Measurements from ENCODE around the gene MBP. TPM values are rescaled to one million over a fixed set of nuclear protein-coding genes. Genes with fewer than 3 reads are reported as not detected.

Gene MBP
- total and polyA plus RNA-seq, 10 of the 15 experiments (the other 5 are each of a cell fraction or from before 2014, with no cell fraction given), result 12.2 to 67.8 (median 42.1) TPM

- Histone ChIP-seq H2AFZ (ENCODE audit: control insufficient read depth, low read depth, low read length) (no peak overlapping the region), H3K4me2 (ENCODE audit: control insufficient read depth, insufficient read depth) (no peak overlapping the region), H4K20me1 (ENCODE audit: control insufficient read depth, insufficient read depth) (no peaks in the 10 kb centered on the region), H3K27ac (ENCODE audit: control insufficient read depth, insufficient read depth) (no peak overlapping the region), H3K79me2 (ENCODE audit: control insufficient read depth, insufficient read depth, low read length) (peaks cover 3% of the 10 kb centered on the region), H3K9me3 (replicated peaks; ENCODE audit: control insufficient read depth, insufficient read depth, low read length) (peaks cover 4% of the 10 kb centered on the region), H3K27me3 (replicated peaks in 1 of 2; ENCODE audit: control insufficient read depth in 2 of 2, insufficient read depth in 2 of 2, low read length in 1 of 2) (no peaks in the 10 kb centered on the region), H3K36me3 (ENCODE audit: control insufficient read depth in 2 of 2, insufficient read depth in 2 of 2, low read length in 1 of 2) (peaks cover 2 to 7% of the 10 kb centered on the region in 2 experiments; a peak in 3 of 4 replicates), H3K9ac (ENCODE audit: control insufficient read depth, insufficient read depth, low read length) (no peak overlapping the region), H3K4me1 (ENCODE audit: control insufficient read depth, insufficient read depth, low read length) (no peaks in the 10 kb centered on the region), H3K4me3 (no peak overlapping the region)
- FAIRE-seq (no peak), ATAC-seq (no peak), DNase-seq (ENCODE audit: low read depth, low spot score) (no peak)
- 100% methylated on average over 3 of the region's 3 CpGs for WGBS (ENCODE audit: insufficient coverage, insufficient replicate concordance, low lambda C conversion rate, missing lambda C conversion rate)
- intact Hi-C loops (cut with micrococcal nuclease; ENCODE audit: unreplicated experiment), result no loop called here
- ChIA-PET SMC1A (ENCODE audit: uncharacterized antibody, unreplicated experiment) (no interaction called here), RAD21 (ENCODE audit: unreplicated experiment) (no interaction called here), POLR2A (no interaction called here), CTCF (interaction anchor here (1.5 to 2.5 kb wide), 2 partner anchors 16 to 38 kb away, joined by 3 to 9 read pairs; no protein-coding TSS in a partner anchor)
- TF ChIP-seq CBX5 (IDR thresholded peaks at IDR 0.05; ENCODE audit: low read depth) (no peak), CBFB (IDR thresholded peaks at IDR 0.05; ENCODE audit: low read depth) (no peak), MEF2B (IDR thresholded peaks at IDR 0.05; ENCODE audit: partially characterized antibody, poor library complexity, severe bottlenecking) (no peak), IRF4 (IDR thresholded peaks at IDR 0.05; ENCODE audit: low read depth, low read length) (no peak), RUNX3 (IDR thresholded peaks at IDR 0.05; ENCODE audit: low read length) (no peak), MTA2 (IDR thresholded peaks at IDR 0.05; ENCODE audit: low read depth) (no peak), JUND (IDR thresholded peaks at IDR 0.05; ENCODE audit: low read depth, low read length) (no peak), WRNIP1 (IDR thresholded peaks at IDR 0.05; ENCODE audit: borderline replicate concordance, low read depth, low read length) (no peak), MXI1 (IDR thresholded peaks at IDR 0.05; ENCODE audit: low read depth, low read length) (no peak)
- TF ChIP-seq, protein P1, sequence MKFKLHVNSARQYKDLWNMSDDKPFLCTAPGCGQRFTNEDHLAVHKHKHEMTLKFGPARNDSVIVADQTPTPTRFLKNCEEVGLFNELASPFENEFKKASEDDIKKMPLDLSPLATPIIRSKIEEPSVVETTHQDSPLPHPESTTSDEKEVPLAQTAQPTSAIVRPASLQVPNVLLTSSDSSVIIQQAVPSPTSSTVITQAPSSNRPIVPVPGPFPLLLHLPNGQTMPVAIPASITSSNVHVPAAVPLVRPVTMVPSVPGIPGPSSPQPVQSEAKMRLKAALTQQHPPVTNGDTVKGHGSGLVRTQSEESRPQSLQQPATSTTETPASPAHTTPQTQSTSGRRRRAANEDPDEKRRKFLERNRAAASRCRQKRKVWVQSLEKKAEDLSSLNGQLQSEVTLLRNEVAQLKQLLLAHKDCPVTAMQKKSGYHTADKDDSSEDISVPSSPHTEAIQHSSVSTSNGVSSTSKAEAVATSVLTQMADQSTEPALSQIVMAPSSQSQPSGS (IDR thresholded peaks at IDR 0.05; ENCODE audit: low read length), result no peak
- TF ChIP-seq, protein P2, sequence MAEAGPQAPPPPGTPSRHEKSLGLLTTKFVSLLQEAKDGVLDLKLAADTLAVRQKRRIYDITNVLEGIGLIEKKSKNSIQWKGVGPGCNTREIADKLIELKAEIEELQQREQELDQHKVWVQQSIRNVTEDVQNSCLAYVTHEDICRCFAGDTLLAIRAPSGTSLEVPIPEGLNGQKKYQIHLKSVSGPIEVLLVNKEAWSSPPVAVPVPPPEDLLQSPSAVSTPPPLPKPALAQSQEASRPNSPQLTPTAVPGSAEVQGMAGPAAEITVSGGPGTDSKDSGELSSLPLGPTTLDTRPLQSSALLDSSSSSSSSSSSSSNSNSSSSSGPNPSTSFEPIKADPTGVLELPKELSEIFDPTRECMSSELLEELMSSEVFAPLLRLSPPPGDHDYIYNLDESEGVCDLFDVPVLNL (IDR thresholded peaks at IDR 0.05; ENCODE audit: low read depth, low read length), result no peak
- TF ChIP-seq, protein P3, sequence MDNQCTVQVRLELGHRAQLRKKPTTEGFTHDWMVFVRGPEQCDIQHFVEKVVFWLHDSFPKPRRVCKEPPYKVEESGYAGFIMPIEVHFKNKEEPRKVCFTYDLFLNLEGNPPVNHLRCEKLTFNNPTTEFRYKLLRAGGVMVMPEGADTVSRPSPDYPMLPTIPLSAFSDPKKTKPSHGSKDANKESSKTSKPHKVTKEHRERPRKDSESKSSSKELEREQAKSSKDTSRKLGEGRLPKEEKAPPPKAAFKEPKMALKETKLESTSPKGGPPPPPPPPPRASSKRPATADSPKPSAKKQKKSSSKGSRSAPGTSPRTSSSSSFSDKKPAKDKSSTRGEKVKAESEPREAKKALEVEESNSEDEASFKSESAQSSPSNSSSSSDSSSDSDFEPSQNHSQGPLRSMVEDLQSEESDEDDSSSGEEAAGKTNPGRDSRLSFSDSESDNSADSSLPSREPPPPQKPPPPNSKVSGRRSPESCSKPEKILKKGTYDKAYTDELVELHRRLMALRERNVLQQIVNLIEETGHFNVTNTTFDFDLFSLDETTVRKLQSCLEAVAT (IDR thresholded peaks at IDR 0.05), result no peak
- TF ChIP-seq, protein P4, sequence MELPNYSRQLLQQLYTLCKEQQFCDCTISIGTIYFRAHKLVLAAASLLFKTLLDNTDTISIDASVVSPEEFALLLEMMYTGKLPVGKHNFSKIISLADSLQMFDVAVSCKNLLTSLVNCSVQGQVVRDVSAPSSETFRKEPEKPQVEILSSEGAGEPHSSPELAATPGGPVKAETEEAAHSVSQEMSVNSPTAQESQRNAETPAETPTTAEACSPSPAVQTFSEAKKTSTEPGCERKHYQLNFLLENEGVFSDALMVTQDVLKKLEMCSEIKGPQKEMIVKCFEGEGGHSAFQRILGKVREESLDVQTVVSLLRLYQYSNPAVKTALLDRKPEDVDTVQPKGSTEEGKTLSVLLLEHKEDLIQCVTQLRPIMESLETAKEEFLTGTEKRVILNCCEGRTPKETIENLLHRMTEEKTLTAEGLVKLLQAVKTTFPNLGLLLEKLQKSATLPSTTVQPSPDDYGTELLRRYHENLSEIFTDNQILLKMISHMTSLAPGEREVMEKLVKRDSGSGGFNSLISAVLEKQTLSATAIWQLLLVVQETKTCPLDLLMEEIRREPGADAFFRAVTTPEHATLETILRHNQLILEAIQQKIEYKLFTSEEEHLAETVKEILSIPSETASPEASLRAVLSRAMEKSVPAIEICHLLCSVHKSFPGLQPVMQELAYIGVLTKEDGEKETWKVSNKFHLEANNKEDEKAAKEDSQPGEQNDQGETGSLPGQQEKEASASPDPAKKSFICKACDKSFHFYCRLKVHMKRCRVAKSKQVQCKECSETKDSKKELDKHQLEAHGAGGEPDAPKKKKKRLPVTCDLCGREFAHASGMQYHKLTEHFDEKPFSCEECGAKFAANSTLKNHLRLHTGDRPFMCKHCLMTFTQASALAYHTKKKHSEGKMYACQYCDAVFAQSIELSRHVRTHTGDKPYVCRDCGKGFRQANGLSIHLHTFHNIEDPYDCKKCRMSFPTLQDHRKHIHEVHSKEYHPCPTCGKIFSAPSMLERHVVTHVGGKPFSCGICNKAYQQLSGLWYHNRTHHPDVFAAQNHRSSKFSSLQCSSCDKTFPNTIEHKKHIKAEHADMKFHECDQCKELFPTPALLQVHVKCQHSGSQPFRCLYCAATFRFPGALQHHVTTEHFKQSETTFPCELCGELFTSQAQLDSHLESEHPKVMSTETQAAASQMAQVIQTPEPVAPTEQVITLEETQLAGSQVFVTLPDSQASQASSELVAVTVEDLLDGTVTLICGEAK (IDR thresholded peaks at IDR 0.05; ENCODE audit: borderline replicate concordance), result no peak
- no TSS peak for BruUV-seq (replicated peaks)
- in situ Hi-C loops (cut with MboI), result no loop called here
Observed at GRCh38 chr18:77038182-77038858, 94.3 kb downstream of the MBP start.

Measured in GM12878 (cell line).